NB4 (cell line): ENCODE results near the gene ZDHHC3.

Source experiments
- CTCF ChIP-seq: IDR thresholded peaks from one replicate; pipeline ENCODE4 v1.5.1; 2012; ENCODE audit warnings: low read depth, low read length
- MAX ChIP-seq: IDR thresholded peaks from 2 replicates; pipeline ENCODE4 v1.6.1; 2011; ENCODE audit warnings: low read depth, low read length
- MYC ChIP-seq: IDR thresholded peaks from 2 replicates; pipeline ENCODE4 v1.6.1; 2011; ENCODE audit warnings: low read depth, low read length
- POLR2A ChIP-seq: IDR thresholded peaks from 2 replicates; pipeline ENCODE4 v1.6.1; 2011; ENCODE audit warnings: mild to moderate bottlenecking; ENCODE audit not compliant: insufficient read length; ENCODE audit errors: extremely low read depth

GRCh38 chr3:44927371-44927770, 48.6 kb downstream of the ZDHHC3 start:
- TF ChIP-seq MAX (no peak), POLR2A (no peak), CTCF (no peak), MYC (no peak)
